GM20000 (cell line): ENCODE data around the gene PCNA.

Experiments
- DNase-seq: peaks from one replicate; pipeline ENCODE4 v3.0.0; 2012; ENCODE audit warnings: low spot score
- TF ChIP-seq, protein P1 (sequence below): IDR thresholded peaks from 2 replicates; pipeline ENCODE4 v1.5.1; 2012; ENCODE audit warnings: mild to moderate bottlenecking, control low read depth; ENCODE audit errors: extremely low read depth, missing control alignments

PCNA gene

DNA sequence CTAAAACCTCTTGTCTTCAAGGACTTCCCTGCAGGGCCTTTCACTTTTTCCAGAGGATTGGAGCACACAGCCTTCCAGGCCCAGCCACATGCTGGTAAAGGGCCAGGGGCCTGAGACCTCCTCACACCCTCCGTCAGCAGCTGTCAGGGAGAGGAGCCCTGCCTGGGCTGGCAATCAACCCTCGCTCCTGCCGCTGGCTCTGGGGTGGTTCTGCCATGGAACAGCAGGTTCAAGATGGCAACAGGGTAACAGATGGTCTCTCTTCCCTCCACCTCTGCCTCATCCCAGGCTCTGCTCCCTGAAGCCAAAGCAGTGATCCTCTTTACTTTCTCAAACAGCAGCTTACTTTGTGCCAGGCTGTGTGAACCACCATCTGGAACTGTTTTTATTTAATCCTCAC is 23.8 kb downstream of the PCNA start:
- TF ChIP-seq, protein P1, sequence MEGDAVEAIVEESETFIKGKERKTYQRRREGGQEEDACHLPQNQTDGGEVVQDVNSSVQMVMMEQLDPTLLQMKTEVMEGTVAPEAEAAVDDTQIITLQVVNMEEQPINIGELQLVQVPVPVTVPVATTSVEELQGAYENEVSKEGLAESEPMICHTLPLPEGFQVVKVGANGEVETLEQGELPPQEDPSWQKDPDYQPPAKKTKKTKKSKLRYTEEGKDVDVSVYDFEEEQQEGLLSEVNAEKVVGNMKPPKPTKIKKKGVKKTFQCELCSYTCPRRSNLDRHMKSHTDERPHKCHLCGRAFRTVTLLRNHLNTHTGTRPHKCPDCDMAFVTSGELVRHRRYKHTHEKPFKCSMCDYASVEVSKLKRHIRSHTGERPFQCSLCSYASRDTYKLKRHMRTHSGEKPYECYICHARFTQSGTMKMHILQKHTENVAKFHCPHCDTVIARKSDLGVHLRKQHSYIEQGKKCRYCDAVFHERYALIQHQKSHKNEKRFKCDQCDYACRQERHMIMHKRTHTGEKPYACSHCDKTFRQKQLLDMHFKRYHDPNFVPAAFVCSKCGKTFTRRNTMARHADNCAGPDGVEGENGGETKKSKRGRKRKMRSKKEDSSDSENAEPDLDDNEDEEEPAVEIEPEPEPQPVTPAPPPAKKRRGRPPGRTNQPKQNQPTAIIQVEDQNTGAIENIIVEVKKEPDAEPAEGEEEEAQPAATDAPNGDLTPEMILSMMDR, result no peak
- no peak for DNase-seq

DNA sequence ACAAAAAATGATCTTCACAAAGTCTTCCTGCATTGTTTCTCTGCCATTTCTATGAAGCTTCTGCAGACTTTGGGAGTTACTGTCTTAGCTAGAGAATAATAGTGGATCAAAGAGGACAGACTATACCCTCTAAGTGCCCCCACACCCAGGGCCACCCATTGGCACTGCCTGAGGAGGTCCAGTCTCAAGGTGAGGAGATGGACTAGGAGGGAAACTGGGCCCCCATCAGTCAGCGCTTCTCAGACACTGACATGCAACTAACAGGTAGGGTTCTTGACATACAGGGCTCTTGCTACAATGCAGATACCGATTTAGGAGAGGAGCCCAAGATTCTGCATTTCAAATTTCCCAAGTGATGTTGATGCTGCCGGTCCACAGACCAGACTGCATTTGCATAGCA is 24.3 kb downstream of the PCNA start:
- TF ChIP-seq, protein P1, result no peak
- no peak for DNase-seq

DNA sequence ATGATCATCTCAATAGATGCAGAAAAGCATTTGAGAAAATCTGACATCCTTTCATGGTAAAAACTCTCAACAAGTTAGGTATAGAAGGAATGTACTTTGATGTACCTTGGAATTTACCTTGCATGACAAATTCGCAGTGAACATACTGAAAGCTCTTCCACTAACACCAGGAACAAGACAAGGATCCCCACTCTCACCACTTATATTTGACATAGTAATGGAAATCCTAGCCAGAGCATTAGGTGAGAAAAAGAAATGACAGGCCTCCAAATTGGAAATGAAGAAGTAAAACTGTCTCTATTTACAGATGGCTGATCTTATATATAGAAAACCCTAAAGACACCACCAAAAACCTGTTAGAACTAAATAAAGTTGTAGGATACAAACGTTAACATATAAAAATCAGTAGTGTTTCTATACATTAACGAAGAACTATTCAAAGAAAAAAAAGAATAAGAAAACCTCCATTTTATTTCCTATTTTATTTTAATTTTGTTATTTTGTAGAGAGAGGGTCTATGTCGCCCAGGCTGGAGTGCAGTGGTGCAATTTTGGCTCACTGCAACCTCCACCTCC is 26.9 kb downstream of the PCNA start:
- TF ChIP-seq, protein P1, result no peak
- no peak for DNase-seq

GRCh38 chr20:5091902-5092301 is 27.9 kb downstream of the PCNA start:
- no peak for DNase-seq
- TF ChIP-seq, protein P1, result no peak

- DNase-seq, result no peak
Measured at GRCh38 chr20:5090191-5090590, 29.6 kb downstream of the PCNA start.

GRCh38 chr20:5088688-5089087 is 31.1 kb downstream of the PCNA start:
- TF ChIP-seq, protein P1, result no peak
- no peak for DNase-seq

More at GRCh38 chr20:5090191-5090590, 29.6 kb downstream of the PCNA start:
- TF ChIP-seq, protein P1, result no peak

DNA sequence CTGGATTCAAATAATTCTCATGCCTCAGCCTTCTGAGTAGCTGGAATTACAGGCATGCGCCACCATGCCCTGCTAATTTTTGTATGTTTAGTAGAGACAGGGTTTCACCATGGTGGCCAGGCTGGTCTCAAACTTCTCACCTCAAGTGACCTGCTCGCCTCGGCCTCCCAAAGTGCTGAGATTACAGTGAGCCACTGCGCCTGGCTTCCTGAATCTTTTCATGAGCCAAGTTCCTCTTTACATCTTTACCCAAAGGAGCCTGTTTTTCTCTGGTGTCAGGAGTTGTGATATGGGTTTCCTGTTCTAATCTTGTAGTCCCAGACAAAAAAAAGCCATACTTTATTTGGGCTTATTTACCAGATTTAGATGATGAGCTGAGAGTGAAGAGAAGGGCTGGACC is 34.4 kb downstream of the PCNA start:
- TF ChIP-seq, protein P1, result no peak
- no peak for DNase-seq
